ENCODE data around the gene PDE8B.

Gene PDE8B

DNA sequence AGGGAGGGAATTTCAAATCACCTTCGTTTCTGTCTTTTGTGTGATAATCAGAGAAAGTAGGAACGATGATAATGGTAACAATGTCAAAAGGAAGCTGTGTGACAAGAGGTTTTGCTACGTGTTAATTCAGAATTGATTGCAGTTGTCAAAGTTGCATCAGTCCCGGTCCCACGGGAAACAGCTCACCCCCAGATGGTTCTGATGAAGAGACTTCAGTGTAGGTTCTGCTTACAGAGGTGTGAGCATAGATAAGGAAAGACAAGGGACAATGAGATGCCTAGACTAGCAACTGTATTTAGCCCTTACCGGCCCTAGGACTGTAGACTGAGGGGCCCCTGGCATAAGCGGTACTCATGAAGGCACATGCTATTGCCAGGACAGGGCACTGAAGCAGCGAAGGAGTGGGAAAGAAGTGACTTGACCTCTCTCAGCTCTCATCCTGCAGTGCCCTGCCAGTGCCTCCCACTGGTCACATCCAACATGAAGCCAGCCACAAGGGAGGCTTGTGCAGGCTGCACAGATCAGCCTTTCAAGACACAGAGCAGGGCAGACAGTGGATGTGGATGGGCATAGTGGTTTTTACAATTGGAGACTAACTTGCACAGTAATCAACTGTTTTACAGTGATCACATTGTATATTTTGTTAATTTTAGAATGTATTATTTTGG lies 21.1 kb downstream of the PDE8B start:
- DNase-seq (ENCODE audit: low read depth in 2 of 2) = no peak

GRCh38 chr5:77232574-77233358 lies 22.3 kb downstream of the PDE8B start:
- no peak for DNase-seq (ENCODE audit: low read depth in 2 of 2)

DNA sequence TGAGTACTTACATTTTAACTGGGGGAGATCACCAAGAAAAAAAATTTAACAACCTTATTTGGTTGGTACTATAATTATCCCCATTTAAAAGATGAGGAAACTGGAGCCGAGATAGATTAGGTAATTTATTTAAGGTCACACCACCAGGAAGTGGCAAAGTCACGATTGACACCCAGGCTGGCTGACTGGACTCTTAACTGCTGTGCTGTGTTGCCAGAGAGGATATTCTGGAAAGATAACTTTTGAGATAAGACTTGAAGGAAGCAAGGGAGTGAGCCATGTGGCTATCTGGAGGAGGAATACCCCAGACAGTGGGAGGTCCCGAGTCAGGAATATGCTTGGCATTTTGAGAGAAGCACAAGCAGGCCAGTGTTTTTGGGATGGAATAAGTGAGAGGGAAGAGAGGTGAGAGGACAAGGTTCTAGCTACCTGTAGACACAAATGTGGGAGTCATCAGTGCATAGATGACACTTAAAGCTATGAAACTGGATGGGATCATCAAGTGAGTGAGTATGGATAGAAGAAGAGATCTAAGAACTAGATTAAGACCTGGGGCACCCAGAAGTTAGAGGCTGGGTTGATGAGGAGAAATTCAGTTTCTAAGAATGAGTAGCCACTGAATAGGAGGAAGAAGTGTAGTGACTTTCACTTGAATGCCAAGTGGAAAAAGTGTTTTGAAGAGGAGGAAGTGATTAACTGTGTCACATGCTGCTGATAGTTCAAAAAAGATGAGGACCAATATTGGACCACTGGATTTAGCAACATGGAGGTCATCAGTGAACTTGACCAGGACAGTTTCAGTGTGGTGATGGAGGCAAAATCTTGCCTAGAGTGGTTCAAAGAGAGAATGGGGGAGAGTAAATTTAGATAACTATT lies 25.6 kb downstream of the PDE8B start:
- DNase-seq (ENCODE audit: low read depth in 2 of 2) = no peak

- no peak for DNase-seq (ENCODE audit: low read depth in 2 of 2)
Observed at GRCh38 chr5:77239126-77239741, 28.8 kb downstream of the PDE8B start.

DNA sequence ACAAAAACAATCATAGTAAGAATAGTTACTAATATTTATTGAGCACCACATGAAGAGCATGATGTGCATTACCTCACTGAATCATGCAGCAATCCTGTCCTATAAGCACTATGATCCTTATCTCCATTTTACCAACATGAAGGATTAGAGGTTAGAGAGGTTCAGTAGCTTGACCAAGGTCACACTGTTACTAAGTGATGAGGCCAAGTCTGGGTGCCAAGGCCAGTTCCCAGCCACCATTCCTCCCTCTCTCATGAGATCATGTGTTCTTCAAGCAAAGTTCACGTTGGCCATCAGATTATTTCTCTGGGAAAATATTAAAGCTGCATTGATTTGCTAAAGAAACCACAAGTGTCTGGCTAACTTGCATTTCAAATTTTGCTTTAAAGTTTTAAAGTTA lies 31.0 kb downstream of the PDE8B start:
- no peak for DNase-seq (ENCODE audit: low read depth in 2 of 2)

DNA sequence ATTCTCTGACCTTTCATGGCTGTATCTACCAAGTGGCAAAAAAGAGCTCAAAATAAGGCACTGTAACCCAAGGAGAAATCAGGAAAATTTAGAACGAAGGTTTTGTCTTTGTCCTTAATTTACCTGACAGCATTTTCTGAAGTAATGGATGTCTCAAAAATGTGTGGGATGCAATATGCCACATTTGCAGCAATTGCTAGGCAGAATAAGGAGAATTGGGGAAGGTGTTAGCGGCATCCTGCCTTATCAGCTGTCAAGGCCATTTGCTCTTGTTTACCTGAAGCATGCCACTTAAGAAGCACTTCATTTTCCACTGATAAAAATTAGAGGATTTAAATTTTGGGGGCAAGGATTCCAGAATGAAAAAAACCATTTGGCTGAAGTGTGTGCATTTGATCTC lies 39.0 kb downstream of the PDE8B start:
- DNase-seq (ENCODE audit: low read depth in 2 of 2) = no peak

DNA sequence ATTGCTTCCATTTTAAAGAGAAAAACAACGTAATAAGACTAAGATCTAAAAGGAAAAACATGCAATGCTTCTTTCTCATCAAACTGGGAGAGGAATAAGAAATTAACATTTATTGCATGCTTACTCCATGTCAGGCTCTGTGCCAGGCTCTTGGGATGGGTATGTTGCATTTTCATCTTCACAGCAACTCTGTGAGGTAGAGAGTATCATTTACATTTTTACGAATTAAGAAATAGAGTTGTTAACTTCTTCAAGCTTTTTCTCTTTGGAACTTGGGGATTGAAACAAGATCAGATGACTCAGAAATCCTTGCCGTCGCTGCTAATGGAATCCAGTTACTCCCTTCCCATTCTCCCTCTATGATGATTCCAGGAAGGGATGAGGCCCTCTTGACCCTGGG lies 39.5 kb downstream of the PDE8B start:
- no peak for DNase-seq (ENCODE audit: low read depth in 2 of 2)

GRCh38 chr5:77251921-77252320 lies 41.4 kb downstream of the PDE8B start:
- DNase-seq (ENCODE audit: low read depth in 2 of 2) = no peak

DNA sequence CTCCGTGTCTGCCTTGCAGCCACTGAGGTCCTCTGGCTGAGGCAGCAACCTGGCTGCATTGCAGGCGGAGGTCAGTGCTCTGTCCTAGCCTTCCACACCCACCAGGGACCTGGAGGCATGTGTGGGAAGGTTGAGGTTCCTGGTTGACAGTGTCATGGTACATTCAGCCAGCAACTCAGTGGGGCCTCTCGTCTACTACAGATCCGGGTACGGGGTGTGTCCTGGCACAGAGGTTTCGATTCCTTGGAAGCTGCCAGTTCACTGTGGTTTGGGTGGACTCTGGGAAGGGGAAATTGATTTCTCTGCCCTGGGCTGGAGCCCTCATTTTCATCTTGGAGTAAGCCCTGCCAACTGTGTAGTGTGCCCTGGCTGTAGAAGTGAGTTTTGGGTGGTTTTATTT lies 45.1 kb downstream of the PDE8B start:
- no peak for DNase-seq (ENCODE audit: low read depth in 2 of 2)

DNA sequence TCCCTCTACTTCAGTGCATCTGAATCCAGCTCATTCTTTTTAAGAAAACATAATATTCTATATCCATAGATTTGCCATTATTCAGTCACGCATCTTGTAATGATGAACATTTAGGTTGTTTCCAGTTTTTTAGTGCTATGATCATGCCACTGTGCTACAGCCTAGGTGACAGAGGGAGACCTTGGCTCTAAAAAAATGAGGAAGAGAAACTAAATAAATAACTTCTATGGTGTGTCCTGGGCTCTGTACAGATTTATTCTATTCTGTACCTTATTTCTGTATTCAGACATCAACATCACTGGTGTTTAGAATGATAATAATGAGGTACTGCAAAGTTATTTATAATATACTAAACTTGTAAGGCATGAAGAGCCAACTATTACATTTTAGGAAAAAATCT lies 45.9 kb downstream of the PDE8B start:
- no peak for DNase-seq (ENCODE audit: low read depth in 2 of 2)

- DNase-seq (ENCODE audit: low read depth in 2 of 2) = no peak
Observed at GRCh38 chr5:77258652-77259051, 48.2 kb downstream of the PDE8B start.

DNA sequence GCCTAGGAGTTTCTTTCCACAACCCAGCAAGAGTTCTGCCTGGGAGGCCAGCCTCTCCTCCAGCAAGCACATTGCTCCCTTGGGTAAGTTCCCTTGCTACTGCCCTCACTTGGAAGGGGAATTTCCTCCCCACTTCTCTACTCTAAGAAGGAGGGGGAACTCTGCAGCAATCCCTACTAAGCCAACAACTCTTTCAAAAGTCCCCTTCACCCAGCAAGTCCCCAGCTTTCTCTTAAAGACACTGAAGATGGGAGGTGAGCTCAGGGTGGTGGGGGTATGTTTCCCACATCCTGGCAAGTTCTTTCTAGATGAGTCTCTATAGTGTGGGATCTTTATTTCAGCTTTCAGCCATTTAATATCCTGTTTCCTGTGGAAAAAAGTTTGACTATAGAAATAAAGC lies 49.0 kb downstream of the PDE8B start:
- no peak for DNase-seq (ENCODE audit: low read depth in 2 of 2)

GRCh38 chr5:77262697-77263096 lies 52.2 kb downstream of the PDE8B start:
- DNase-seq (ENCODE audit: low read depth in 2 of 2) = no peak

DNA sequence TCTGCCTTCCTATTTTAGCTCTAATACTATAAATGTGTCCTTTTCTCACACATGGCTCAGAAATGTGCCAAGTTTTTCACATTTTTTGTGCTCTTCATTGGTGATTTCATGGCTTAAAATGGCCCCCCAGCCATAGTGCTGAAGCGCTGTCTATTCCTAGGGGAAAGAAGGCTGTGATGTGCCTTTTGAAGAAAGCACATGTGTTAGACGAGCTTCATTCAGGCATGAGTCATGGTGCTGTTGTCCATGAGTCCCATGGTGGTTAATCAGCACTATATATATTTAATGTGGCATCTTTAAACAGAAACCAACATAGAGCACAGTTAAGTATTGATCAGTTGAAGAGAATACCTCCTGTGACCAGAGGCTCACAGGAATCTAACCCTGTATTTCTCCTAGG lies 55.8 kb downstream of the PDE8B start:
- DNase-seq (ENCODE audit: low read depth in 2 of 2) = no peak

GRCh38 chr5:77267496-77267895 lies 57.0 kb downstream of the PDE8B start:
- no peak for DNase-seq (ENCODE audit: low read depth in 2 of 2)

- no peak for DNase-seq (ENCODE audit: low read depth in 2 of 2)
Observed at GRCh38 chr5:77272206-77272605, 61.7 kb downstream of the PDE8B start.

DNA sequence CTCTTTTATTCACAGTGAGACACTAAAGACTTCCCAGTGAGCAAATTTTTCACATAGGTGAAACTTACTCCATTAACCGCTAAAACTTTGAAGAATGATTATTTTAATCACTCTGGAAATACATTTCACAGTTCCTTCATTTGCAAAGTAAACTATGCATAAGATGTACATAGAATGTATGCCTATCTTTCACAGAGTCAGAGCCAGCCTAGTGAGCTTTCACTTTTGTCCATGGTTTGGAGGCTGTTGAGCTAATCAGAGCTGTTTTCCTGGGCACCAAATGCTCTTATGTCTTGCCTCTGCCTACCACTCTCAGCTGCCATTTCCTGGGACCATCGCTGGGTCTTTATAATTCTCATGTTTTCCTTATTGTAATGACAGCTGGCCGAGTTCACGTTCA lies 67.3 kb downstream of the PDE8B start:
- no peak for DNase-seq (ENCODE audit: low read depth in 2 of 2)

- no peak for DNase-seq (ENCODE audit: low read depth in 2 of 2)
Observed at GRCh38 chr5:77280036-77280435, 69.6 kb downstream of the PDE8B start.

DNA sequence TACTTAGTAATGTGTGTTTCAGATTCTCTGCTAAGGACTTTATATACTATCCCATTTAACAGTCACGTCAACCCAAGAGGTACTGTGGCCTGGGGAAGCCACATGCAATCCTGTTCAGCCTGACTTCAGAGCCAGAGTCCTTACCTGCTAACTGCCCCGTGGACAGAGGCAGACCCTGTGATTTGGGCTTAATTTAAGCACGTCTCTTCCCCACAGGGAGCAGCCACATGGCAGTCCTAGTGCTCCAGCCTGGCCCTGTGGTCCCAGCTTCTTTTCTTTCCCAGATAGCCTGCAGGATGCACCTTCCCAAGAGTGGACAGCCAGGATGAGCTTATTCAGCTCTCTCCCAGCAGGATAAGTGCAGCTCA lies 71.5 kb downstream of the PDE8B start:
- DNase-seq (ENCODE audit: low read depth in 2 of 2) = no peak

- no peak for DNase-seq (ENCODE audit: low read depth in 2 of 2)
Observed at GRCh38 chr5:77282337-77283027, 72.0 kb downstream of the PDE8B start.

DNA sequence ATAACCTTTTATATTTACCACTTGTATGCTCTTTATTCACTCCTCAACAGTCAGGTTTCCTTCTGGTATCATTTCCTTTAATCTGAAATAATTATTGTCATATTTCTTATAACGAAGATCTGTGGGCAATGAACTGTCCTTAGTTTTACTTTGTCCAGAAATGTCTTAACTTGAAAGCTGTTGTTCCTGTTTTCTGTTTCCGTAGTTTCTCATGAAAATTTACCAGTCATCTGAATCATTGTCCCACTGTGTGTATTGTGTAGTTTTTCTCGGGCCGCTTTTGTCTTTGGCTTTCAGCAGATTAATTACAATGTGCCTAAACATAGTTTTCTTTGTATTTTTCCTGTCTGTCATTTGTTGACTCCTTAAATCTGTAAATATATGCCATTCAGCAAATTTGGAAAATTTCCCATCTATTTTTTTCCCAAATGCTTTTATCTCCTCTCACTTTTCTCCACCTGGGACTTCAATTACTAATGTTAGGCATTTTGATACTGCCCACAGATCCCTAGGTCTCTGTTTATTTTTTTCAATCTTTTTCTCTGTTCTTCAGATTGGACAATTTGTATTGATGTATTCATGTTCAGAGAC lies 74.9 kb downstream of the PDE8B start:
- no peak for DNase-seq (ENCODE audit: low read depth in 2 of 2)
